ENCODE results near the gene PTGFRN.
"Not testable (repeated sequence)": the region's sequence is repeated elsewhere in the genome, so short reads cannot be mapped to it uniquely, and the experiment has no call there.

The PTGFRN gene

DNA sequence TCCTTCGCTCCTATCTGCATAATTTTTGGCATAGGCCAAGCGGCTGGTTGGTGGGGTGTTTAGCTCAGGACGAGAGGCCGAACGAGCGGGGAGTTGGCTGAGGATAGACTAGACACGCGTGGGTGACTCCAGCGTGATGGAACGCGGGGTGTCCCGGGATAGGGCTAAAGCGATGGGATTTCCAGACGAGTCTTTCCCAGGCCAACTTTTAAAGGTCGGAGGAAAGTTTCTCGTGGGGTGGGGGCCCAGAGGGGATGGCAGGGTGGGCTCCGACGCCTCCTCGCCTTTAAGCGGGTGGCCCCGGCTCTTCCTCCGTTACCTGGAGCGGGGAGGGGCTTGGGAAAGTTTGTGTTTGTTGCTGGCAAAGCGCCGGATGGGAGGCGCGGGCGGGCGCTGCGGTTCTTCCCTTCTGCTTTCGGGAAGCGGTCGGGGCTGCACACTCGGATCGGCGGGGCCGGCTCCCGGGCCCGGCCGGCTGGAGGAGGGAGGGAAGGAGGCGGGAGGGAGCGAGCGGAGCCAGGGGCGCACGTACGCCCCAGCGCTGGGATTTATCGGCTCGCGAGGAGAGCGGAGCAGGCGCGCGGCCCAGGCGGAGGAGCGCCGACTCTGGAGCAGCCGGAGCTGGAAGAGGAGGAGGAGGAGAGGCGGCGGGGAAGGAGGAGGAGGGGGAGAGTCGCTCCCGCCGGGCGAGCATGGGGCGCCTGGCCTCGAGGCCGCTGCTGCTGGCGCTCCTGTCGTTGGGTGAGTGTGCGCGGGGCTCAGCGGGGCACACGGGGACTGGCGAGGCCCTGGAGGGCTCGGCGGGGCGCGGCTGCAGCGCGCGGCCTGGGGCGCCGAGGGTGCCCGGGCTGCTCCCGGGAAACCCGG, at the start of gene PTGFRN:
TSS of gene PTGFRN (plus strand) at position 405 of the 867 bp plus-strand sequence. CDS start at position 693, 288 bp downstream.
- DNase-seq (ENCODE audit: low spot score) (peak; percentile 19), FAIRE-seq (no peak)

DNA sequence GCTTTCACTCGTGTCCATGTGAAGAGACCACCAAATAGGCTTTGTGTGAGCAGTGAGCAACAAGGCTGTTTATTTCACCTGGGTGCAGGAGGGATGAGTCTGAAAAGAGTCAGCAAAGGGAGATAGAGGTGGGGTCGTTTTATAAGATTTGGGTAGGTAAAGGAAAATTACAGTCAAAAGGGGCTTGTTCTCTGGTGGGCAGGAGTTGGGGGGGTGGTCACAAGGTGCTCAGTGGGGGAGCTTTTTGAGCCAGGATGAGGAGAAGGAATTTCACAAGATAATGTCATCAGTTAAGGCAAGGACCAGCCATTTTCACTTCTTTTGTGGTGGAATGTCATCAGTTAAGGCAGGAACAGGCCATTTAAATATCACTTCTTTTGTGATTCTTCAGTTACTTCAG, 49.5 kb upstream of the PTGFRN start:
- not testable (repeated sequence) for DNase-seq (ENCODE audit: low spot score); FAIRE-seq

DNA sequence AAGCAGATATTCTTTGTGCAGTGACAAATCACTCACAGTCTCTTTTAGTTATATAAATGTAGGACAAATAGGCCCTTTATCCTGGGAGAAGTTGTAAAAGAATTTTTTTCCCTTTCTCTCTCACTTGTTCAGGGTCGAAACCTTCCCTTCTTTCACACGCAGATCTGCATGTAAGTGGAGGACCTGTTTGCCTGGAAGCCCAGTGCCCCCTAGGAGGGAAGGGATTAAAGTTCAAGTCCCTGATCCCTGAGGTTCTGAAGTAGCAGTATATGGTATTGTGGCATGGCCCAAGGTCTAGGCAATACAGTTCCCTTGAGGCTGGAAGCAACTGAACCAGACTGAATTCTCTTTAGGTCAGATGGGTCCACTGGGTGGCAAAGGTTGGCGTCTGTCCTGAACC, 48.6 kb upstream of the PTGFRN start:
- DNase-seq (ENCODE audit: low spot score) (no peak), FAIRE-seq (no peak)

DNA sequence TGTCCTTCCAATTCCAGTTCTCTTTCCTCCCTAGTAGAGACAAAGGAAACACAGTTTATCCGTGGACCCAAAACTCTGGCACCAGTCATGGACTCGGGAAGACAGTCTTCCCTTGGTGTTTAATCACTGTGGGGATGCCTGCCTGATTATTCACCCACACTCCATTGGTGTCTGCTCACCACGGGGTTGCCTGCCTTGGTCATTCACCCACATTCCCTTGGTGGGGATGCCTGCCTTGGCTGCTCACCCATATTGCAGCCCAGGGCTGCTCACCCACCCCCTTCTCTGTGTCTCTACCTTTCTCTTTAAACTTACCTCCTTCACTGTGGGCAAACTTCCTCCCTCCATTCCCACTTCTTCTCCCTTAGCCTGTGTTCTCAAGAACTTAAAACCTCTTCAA, 46.7 kb upstream of the PTGFRN start:
- not testable (repeated sequence) for FAIRE-seq; DNase-seq (ENCODE audit: low spot score)

DNA sequence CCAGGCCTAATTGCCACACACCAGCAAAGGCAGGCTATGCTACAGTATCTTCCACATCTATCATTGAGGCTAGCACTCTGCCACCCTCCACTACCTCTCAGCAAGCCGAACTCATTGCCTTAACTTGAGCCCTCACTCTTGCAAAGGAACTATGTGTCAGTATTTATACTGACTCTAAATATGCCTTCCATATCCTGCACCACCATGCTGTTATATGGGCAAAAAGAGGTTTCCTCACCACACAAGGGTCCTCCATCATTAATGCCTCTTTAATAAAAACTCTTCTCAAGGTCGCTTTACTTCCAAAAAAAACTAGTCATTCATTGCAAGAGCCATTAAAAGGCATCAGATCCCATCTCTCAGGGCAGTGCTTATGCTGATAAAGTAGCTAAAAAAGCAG, 43.2 kb upstream of the PTGFRN start:
- DNase-seq (ENCODE audit: low spot score); FAIRE-seq: not testable (repeated sequence)

DNA sequence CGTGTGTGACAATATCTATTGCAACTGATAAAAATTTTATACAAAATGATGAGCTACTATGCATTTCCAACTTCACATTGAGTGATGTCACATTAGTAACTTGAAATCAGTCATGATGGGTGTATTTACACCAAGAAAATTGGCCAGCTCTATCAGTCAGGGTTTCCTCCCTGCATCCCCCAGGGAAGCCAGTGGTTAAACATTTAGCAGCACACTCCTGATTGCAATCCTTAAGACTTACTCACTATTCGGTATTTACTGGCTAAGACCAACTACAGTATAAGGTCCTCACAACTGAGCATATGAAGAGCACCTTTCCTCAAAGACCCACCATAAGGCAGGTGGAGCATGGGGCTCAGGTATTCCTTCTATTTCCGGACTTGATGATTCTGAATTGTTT, 41.3 kb upstream of the PTGFRN start:
- DNase-seq (ENCODE audit: low spot score) (peak; percentile 28), FAIRE-seq (no peak)

DNA sequence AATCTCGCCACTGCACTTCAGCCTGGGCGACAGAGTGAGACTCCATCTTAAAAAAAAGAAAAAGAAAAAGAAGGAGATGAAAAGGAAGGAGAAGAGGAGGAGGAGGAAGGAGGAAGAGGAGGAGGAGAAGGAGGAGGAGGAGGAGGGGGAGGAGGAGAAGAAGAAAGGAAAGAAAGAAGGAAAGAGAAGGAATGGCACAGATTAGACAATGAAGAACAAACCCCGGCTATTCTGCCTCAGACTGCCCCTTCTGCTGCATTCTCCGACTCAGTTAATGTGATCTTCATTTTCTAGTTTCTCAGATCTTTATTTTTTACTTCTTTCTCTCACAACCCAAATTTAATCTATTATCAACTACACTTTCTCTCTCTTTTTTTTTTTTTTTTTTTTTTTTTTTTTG, 40.1 kb upstream of the PTGFRN start:
- no peak for DNase-seq (ENCODE audit: low spot score)
- no peak for FAIRE-seq

DNA sequence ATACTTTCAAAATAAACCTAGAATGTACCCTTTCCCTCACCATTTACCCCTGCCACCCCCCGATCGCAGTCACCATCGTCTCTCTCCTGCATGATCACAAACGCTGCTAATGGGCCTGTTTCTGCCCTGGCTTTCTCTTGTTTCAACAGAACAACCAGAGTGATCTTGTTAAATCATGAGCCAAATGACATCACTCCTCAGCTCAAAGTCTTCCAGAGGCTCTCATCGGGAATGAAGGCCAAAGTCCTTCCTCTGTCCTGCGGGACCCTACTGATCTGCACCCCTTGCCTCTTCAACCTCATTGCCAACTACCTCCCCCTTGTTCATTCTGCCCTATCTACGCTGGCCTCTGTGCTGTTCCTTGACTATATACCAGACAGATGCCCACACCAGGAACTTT, 39.4 kb upstream of the PTGFRN start:
- FAIRE-seq (no peak), DNase-seq (ENCODE audit: low spot score) (no peak)

DNA sequence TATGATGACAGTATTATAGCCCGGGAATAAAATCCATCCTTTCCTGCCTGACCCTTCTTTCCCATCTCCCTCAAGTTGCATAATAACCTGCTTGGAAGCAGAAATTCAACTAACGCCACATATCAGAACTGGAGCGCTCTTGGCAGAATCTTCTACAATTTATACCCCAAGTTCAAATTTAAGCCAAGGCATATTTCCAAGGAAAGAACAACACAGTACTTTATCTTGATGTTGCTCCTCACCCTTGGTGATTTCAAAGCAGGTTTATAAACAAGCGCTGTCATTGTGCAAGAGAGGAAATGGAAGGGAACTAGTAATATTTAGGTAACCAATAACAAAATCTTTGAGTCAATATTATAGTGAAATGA, 38.0 kb upstream of the PTGFRN start:
- FAIRE-seq (no peak), DNase-seq (ENCODE audit: low spot score) (no peak)

DNA sequence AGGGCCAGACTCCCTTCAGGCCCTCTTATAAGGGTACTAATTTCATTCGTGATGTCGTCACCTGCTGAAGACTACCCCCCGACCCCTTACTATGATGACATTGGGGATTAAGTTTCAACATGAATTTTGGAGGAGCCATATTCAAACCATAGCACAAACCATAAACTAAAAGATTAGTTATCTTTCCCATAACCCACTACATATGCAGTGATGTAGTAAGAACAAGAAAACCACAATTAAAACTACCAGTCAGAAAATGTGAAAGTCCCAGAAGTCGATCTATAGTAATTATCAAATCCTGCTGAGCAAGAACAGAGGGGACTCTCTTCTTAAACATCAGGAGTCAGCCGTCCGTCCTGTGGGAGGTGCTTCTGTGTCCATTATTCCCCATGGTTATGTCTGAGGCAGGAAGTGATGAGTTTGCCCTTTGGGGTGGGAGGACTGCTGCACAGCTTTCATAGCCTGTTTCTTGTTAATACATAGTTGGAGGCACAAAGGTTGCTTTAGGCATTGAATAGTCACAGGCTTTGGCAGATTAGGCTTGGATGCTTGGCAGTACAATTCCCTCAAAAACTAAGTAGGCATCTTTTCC, 35.9 kb upstream of the PTGFRN start:
- no peak for DNase-seq (ENCODE audit: low spot score)
- FAIRE-seq: no peak

DNA sequence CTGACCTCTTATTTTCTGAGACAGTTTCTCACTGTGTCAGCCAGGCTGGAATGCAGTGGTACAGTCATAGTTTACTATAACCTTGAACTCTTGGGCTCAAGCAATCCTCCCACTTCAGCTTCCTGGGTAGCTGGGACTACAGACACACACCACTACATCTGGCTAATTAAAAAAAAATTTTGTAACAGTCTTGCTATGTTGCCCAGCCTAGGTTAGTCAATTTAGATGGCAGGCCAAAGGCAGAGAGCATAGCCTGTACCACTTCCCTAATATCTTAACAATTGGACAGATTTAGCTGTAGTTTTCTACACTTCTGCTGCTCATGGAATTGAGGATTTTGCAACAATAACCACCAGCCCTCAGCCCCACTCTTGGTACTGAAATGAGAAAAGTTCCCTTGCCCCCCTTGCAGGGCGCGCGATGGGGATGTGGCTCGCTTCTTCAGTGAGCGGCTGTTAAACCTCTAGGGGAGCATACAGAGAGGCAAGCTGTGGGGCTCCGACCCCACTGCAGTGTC, 34.9 kb upstream of the PTGFRN start:
- no peak for DNase-seq (ENCODE audit: low spot score)
- no peak for FAIRE-seq

DNA sequence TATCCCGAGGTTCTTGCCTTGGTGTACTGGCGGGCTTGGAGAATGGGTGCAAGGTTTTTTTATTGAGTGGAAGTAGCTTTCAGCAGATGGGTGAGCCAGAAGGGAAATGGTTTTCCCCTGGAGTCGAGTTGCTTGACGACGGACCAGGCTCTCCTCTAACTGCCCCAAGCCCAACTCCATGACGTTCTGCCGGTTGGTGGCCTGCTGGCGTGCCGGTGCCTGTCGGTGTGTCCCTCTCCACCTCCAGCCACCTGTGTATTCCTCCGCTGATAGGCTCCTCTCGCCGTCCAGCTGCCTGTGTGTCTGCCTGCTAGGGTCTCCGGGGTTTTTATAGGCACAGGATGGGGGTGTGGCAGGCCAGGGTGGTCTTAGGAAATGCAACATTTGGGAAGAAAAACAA, 34.3 kb upstream of the PTGFRN start:
- FAIRE-seq (no peak), DNase-seq (ENCODE audit: low spot score) (no peak)

DNA sequence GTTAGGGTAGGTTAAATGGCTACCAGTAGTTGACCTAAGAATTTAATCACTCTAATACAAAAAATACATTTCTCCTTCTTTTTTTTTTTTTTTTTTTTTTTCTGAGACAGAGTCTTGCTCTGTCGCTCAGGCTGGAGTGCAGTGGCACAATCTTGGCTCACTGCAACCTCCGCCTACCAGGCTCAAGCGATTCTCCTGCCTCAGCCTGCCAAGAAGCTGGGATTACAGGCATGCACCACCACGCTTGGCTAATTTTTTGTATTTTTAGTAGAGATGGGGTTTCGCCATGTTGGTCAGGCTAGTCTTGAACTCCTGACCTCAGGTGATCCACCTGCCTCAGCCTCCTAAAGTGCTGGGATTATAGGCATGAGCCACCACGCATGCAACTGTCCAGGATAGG, 33.8 kb upstream of the PTGFRN start:
- not testable (repeated sequence) for DNase-seq (ENCODE audit: low spot score); FAIRE-seq

DNA sequence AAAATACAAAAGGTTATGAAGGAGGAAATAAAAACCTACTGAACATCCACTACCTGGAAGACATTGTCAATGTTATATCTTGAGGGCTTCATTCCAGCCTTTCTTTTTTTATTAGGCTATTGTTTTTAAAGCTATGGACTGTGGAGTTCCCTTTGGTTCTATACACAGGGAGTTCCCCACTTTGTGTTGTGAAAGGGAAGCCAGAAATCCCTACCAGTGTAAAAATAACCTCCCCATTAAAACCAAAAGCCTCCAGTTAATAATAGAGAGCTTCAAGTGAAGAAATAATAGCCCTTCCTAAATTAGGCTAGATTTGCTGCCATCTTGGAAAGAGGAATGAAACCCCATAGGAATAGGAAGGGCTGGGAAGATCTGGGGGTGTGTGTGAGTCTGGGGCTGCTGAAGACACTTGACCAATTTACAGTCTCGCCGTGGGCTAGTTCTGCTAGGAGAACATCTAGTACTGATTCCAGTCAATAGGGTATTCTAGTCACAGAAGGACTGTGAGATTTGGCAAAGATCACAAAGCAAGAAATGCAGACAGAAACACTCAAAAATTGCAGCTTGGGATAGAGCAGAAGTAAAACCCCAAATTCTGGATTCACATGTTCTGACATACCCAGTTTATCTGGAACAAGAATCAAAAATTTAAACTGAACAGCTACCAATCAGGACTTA, 32.4 kb upstream of the PTGFRN start:
- DNase-seq (ENCODE audit: low spot score) (no peak), FAIRE-seq (no peak)

DNA sequence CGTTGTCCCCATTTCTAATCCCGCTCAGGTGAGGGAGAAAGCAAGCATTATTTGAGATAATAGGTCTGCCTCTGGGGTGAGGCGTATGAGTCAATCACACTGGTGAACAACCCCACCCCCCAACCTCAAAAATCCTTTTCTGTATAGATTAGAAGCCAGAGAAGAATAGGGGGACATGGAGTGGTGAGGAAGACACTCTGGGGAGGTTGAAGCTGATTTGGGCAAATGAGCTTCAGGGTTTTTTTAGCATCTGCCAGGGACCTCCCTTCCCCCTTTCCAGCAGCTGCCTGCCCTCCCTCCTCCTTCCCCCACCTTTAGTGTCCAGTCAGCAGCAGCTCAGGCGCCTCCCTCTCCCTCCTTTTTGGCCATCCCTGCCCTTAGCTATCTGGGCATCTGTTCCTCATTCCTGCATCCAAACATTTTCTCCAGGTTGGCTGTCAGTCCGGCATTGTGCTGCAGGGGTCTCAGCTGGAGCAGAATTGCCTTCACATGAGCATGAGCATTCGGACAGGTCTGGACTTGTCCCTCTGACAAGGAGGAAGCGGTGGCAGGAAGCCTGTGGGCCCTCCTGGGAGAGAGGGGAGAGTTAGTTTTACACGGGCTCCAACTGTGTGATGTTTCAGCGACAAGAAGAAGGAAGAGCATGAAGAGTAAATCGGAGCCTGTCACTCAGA, 30.8 kb upstream of the PTGFRN start:
- DNase-seq (ENCODE audit: low spot score): no peak
- FAIRE-seq: no peak

DNA sequence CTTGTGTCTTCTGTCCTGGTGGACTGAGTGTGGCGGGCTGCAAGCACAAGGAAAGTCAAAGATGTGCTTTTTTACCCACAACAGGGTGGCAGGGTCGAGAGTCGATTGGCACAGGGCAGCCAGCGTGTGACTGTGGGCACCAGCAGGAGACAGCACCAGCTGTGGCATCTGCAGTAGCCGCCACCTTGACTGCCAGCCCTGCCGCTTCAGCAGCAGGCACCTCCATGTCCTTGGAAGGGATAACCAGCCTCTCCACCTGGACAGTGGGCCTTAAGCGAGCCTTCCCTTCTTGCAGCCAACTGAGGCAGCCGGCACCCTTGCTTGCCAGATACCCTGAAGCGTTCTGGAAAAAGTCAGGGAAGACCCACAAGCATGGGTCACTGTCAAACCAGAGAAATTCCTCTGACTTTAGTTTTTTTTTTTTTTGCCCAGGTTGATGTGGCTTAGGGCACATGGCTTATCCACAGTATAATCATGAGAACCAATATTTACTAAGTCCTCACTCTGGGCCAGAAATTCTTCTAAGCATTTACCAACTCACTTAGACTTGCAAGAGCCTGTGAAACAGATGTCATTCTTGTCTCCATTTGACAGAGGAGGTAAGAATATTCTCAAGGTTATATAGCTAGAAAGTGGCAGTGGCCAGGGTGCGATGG, 30.1 kb upstream of the PTGFRN start:
- FAIRE-seq: no peak
- DNase-seq (ENCODE audit: low spot score): no peak

DNA sequence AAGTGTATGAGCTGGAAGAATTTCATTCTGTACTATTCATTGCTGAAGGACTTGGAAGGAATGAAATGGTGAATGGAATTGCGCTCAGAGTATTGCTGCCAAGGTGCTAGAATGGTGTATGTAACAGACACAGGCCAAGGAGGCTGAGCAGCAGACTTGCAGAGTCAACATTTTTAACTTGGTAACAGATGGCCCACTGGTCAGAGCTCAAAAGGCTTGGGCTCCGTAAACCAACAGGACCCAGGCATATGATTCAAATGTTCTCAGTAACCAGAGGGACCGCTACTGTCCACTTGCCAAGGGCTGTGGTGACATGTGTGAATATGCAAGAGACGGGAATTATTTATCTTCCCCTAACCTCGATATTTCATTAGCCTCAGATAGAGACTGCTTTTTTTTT, 28.8 kb upstream of the PTGFRN start:
- DNase-seq (ENCODE audit: low spot score) (no peak), FAIRE-seq (no peak)

DNA sequence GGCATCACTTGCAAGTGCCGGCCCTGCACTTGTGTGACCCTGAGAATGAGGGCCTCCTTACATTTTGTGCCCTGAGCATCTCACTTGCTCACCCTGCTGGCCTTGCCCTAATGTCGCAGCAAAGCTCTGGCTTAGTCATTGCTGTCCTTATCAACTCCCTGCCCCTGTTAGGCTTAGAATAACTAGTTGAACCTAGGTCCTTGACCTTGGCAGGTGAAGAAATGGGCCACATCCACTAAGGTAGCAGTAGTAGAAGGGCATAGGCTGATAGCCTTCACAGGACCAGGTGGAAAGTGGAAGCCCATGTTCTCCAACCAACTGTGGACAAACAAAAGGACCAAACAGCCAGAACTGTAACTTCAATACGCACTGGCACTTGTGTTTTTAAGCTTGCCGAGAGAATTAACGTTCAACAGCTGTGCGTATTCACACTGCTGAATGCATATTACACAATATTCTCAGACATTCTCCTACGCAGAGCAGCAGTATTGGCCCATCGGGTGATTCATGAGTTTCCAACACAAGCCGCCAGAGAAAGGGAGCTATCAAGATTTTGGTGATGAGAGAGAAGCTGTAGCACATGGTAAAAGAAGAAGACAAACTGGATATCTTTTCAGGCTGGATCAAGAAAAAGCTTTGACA, 27.7 kb upstream of the PTGFRN start:
- DNase-seq (ENCODE audit: low spot score) (no peak), FAIRE-seq (no peak)

DNA sequence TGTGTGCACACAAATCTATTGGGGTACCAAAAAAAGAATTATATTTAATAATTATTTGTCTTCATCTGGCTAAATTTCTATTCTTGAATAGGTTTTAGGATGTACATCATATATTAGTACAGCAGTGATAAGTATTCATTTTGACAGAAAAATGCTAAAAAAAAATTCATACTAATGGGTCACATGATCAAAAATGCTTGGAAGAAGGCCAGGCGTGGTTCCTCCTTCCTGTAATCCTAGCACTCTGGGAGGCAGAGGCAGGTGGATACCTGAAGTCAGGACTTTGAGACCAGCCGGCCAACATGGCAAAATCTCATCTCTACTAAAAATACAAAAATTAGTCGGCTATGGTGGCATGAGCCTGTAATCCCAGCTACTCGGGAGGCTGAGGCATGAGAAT, 26.9 kb upstream of the PTGFRN start:
- DNase-seq (ENCODE audit: low spot score) (no peak), FAIRE-seq (no peak)

DNA sequence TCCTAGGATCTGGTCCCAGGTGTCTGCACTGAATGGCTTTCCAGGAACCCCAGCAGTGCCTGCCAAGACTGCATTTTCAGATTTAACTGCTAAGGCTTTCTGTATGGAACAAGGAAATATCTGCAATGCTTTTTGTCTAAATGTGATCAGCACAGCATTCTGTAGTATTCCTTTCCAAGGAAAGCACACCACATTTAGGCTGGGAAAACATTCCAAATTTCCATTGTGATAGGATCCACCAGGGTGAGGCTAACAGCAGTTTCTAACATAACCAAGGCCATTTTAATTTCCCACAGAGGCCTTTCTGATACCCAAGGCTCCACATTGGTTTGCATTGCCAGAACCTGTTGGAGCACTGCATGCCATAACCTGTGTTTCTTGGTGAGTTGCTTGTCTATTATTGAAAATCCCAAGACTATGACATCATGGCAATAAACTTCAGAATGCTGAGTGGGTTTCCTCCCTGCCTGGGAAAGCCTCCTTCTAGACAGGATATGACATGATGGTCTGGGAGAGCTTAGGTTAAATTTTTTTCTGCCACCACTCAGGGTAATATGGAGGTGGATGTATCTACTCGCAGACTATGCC, 23.3 kb upstream of the PTGFRN start:
- FAIRE-seq: no peak
- peak; percentile 29 for DNase-seq (ENCODE audit: low spot score)
